Measurements from ENCODE around the gene TSPAN9. TPM values are rescaled to one million over a fixed set of nuclear protein-coding genes. Genes with fewer than 3 reads are reported as not detected.

TSPAN9 gene
- total and polyA plus RNA-seq, 10 of the 15 experiments (the other 5 are each of a cell fraction or from before 2014, with no cell fraction given): 0.03 to 1.0 (median 0.12) TPM; not detected in 5

DNA sequence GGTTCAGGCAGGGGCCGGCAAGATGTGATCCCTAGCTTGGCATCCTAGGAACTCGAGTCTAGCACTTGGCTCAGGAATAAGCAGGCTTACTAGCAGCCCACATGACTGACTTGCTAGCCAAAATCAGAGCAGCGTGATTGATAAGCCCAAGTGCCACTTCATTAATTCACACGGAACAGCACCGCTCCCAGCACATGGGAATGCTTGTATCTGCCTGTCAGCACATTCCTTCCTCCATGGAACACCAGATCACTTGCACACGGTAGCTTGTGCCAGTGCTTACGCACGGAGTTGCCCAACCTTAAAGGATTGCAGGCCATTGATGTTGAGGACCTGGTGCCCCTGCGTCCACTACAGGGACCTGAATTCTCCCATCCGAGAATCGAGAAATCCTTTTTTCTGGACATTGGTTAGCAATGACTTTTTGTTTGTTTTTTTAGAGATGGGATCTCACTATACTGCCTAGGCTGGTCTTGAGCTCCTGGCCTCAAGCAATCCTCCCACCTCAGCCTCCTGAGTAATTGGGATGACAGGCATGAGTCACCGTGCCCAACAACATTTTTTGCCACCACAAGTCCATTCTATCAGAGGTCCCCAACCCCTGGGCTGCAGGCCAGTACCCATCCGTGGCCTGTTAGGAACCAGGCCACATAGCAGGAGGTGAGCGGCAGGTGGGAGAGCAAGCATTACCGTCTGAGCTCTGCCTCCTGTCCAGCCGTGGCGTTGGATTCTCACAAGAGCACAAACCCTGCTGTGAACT, 30.6 kb upstream of the TSPAN9 start:
- ChIA-PET POLR2A (no interaction called here), SMC1A (ENCODE audit: uncharacterized antibody, unreplicated experiment) (no interaction called here), CTCF (no interaction called here), RAD21 (ENCODE audit: unreplicated experiment) (no interaction called here)
- intact Hi-C loops (cut with micrococcal nuclease; ENCODE audit: unreplicated experiment): no loop called here
- Histone ChIP-seq H2AFZ (ENCODE audit: control insufficient read depth, low read depth, low read length) (no peak overlapping the region), H4K20me1 (ENCODE audit: control insufficient read depth, insufficient read depth) (no peaks in the 10 kb centered on the region), H3K9ac (ENCODE audit: control insufficient read depth, insufficient read depth, low read length) (no peak overlapping the region), H3K4me3 (no peak overlapping the region), H3K79me2 (ENCODE audit: control insufficient read depth, insufficient read depth, low read length) (no peaks in the 10 kb centered on the region), H3K36me3 (ENCODE audit: control insufficient read depth in 2 of 2, insufficient read depth in 2 of 2, low read length in 1 of 2) (no peaks in the 10 kb centered on the region), H3K4me1 (ENCODE audit: control insufficient read depth, insufficient read depth, low read length) (no peaks in the 10 kb centered on the region), H3K27ac (ENCODE audit: control insufficient read depth, insufficient read depth) (no peak overlapping the region), H3K4me2 (ENCODE audit: control insufficient read depth, insufficient read depth) (no peak overlapping the region), H3K9me3 (replicated peaks; ENCODE audit: control insufficient read depth, insufficient read depth, low read length) (no peaks in the 10 kb centered on the region), H3K27me3 (replicated peaks in 1 of 2; ENCODE audit: control insufficient read depth in 2 of 2, insufficient read depth in 2 of 2, low read length in 1 of 2) (peaks cover 0 to 2% of the 10 kb centered on the region in 2 experiments; a peak in 1 of 4 replicates)
- 44% methylated on average over 17 of the region's 17 CpGs for WGBS (ENCODE audit: insufficient coverage, insufficient replicate concordance, low lambda C conversion rate, missing lambda C conversion rate)
- no TSS peak for BruUV-seq (replicated peaks)
- FAIRE-seq (no peak), DNase-seq (ENCODE audit: low read depth, low spot score) (no peak), ATAC-seq (no peak)
- in situ Hi-C loops (cut with MboI): no loop called here
- TF ChIP-seq ZNF622 (IDR thresholded peaks at IDR 0.05) (no peak), NRF1 (conservative IDR thresholded peaks at IDR 0.05; ENCODE audit: low read depth, low read length) (no peak), ZNF207 (IDR thresholded peaks at IDR 0.05; ENCODE audit: borderline replicate concordance) (no peak), POLR2A (IDR thresholded peaks at IDR 0.05; ENCODE audit: low read depth, low read length) (no peak), MYB (IDR thresholded peaks at IDR 0.05; ENCODE audit: borderline replicate concordance, low read depth, low read length) (no peak), NFIC (IDR thresholded peaks at IDR 0.05; ENCODE audit: low read depth, low read length) (no peak), SPI1 (IDR thresholded peaks at IDR 0.05; ENCODE audit: borderline replicate concordance, insufficient read depth, low read depth, low read length) (no peak), JUNB (IDR thresholded peaks at IDR 0.05) (no peak)
- TF ChIP-seq, protein P1, sequence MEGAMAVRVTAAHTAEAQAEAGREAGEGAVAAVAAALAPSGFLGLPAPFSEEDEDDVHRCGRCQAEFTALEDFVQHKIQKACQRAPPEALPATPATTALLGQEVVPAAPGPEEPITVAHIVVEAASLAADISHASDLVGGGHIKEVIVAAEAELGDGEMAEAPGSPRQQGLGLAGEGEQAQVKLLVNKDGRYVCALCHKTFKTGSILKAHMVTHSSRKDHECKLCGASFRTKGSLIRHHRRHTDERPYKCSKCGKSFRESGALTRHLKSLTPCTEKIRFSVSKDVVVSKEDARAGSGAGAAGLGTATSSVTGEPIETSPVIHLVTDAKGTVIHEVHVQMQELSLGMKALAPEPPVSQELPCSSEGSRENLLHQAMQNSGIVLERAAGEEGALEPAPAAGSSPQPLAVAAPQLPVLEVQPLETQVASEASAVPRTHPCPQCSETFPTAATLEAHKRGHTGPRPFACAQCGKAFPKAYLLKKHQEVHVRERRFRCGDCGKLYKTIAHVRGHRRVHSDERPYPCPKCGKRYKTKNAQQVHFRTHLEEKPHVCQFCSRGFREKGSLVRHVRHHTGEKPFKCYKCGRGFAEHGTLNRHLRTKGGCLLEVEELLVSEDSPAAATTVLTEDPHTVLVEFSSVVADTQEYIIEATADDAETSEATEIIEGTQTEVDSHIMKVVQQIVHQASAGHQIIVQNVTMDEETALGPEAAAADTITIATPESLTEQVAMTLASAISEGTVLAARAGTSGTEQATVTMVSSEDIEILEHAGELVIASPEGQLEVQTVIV (IDR thresholded peaks at IDR 0.05; ENCODE audit: borderline replicate concordance, partially characterized antibody): no peak
